ENCODE measurements around the gene RAD51B.
"Not testable (repeated sequence)": the region's sequence is repeated elsewhere in the genome, so short reads cannot be mapped to it uniquely, and the experiment has no call there.

RAD51B gene

DNA sequence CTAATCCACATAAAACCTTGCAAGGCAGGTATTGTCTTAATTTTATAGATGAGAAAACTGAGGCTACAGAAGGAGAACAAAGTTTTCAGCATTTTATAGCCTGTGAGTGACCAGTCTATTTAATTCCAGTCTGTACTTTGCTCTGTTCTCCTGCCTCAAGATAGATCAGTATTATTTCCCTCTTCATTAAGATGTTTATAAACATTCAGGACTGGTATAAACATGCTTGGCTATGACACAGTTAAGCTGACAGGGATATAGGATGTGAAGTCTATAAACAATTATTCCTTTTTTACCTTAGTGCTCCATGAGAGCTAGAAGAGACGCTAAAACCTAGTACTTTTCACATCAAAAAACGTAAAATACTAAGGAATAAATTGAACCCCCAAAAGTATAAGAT is 287.3 kb downstream of the RAD51B start:
- Histone ChIP-seq H3K9ac (ENCODE audit: low read length) (no peak overlapping the region), H3K4me1 (ENCODE audit: control insufficient read depth, insufficient read depth, low read length) (peaks cover 26% of the 10 kb centered on the region), H3K36me3 (ENCODE audit: control insufficient read depth, insufficient read depth, low read length, severe bottlenecking) (no peaks in the 10 kb centered on the region), H3K27me3 (replicated peaks; ENCODE audit: control insufficient read depth, insufficient read depth, low read length) (no peaks in the 10 kb centered on the region), H3K9me3 (ENCODE audit: control insufficient read depth, low read length) (peaks cover 6% of the 10 kb centered on the region), H3K4me3 (ENCODE audit: low read length) (no peak overlapping the region)
- DNase-seq (ENCODE audit: low read depth), result no peak

GRCh38 chr14:68109132-68109900 is 289.7 kb downstream of the RAD51B start:
- H3K9ac ChIP-seq (ENCODE audit: low read length), result no peak overlapping the region
- no peaks in the 10 kb centered on the region for H3K27me3 ChIP-seq (replicated peaks; ENCODE audit: control insufficient read depth, insufficient read depth, low read length)
- no peaks in the 10 kb centered on the region for H3K36me3 ChIP-seq (ENCODE audit: control insufficient read depth, insufficient read depth, low read length, severe bottlenecking)
- no peaks in the 10 kb centered on the region for H3K9me3 ChIP-seq (ENCODE audit: control insufficient read depth, low read length)
- no peak overlapping the region for H3K4me3 ChIP-seq (ENCODE audit: low read length)
- DNase-seq (ENCODE audit: low read depth), result peak; percentile 45
- H3K4me1 ChIP-seq (ENCODE audit: control insufficient read depth, insufficient read depth, low read length), result peaks cover 23% of the 10 kb centered on the region

GRCh38 chr14:68111097-68111852 is 291.7 kb downstream of the RAD51B start:
- H3K27me3 ChIP-seq (replicated peaks; ENCODE audit: control insufficient read depth, insufficient read depth, low read length), result no peaks in the 10 kb centered on the region
- H3K4me3 ChIP-seq (ENCODE audit: low read length), result peak overlapping the region; percentile 29
- peaks cover 16% of the 10 kb centered on the region for H3K4me1 ChIP-seq (ENCODE audit: control insufficient read depth, insufficient read depth, low read length)
- H3K36me3 ChIP-seq (ENCODE audit: control insufficient read depth, insufficient read depth, low read length, severe bottlenecking), result no peaks in the 10 kb centered on the region
- DNase-seq (ENCODE audit: low read depth), result no peak
- peak overlapping the region; percentile 37 for H3K9ac ChIP-seq (ENCODE audit: low read length)
- no peaks in the 10 kb centered on the region for H3K9me3 ChIP-seq (ENCODE audit: control insufficient read depth, low read length)

- Histone ChIP-seq H3K27me3 (replicated peaks; ENCODE audit: control insufficient read depth, insufficient read depth, low read length) (no peaks in the 10 kb centered on the region), H3K9ac (ENCODE audit: low read length) (no peak overlapping the region), H3K4me1 (ENCODE audit: control insufficient read depth, insufficient read depth, low read length) (peaks cover 16% of the 10 kb centered on the region), H3K4me3 (ENCODE audit: low read length) (no peak overlapping the region), H3K9me3 (ENCODE audit: control insufficient read depth, low read length) (no peaks in the 10 kb centered on the region), H3K36me3 (ENCODE audit: control insufficient read depth, insufficient read depth, low read length, severe bottlenecking) (no peaks in the 10 kb centered on the region)
- no peak for DNase-seq (ENCODE audit: low read depth)
Observed at GRCh38 chr14:68111853-68112270, 292.3 kb downstream of the RAD51B start.

- no peak for DNase-seq (ENCODE audit: low read depth)
- Histone ChIP-seq H3K4me3 (ENCODE audit: low read length) (no peak overlapping the region), H3K36me3 (ENCODE audit: control insufficient read depth, insufficient read depth, low read length, severe bottlenecking) (no peaks in the 10 kb centered on the region), H3K4me1 (ENCODE audit: control insufficient read depth, insufficient read depth, low read length) (peaks cover 16% of the 10 kb centered on the region), H3K9ac (ENCODE audit: low read length) (no peak overlapping the region), H3K9me3 (ENCODE audit: control insufficient read depth, low read length) (no peaks in the 10 kb centered on the region), H3K27me3 (replicated peaks; ENCODE audit: control insufficient read depth, insufficient read depth, low read length) (no peaks in the 10 kb centered on the region)
Observed at GRCh38 chr14:68112442-68112841, 292.9 kb downstream of the RAD51B start.

DNA sequence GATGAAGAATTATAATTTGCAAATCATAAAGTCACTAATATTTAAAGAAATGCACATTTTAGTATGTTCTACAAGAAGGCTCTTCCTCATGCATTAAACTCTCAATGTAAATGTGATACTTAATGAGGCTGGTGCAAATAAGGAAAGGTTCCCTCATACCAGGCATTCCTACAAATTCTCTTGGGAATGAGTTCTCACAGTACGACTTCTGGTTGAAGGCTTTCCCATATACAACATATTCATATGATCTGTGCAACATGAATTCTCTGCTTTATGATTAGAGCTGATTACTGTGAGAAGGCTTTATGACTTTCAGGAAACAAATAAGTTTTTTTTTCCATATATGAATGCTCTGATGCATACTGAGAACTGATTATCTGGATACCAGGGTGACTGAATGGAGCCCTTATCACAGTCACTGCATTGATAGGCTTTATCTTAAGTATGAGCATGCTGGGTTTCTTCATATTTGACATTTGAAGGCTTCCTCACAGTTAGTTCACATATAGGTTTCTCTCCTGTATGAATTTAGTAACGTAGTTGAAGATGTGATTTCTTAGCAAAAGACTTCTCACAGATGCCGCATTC is 293.9 kb downstream of the RAD51B start:
- H3K4me1 ChIP-seq (ENCODE audit: control insufficient read depth, insufficient read depth, low read length), result peaks cover 16% of the 10 kb centered on the region
- no peak overlapping the region for H3K4me3 ChIP-seq (ENCODE audit: low read length)
- H3K36me3 ChIP-seq (ENCODE audit: control insufficient read depth, insufficient read depth, low read length, severe bottlenecking), result no peaks in the 10 kb centered on the region
- H3K9me3 ChIP-seq (ENCODE audit: control insufficient read depth, low read length), result no peaks in the 10 kb centered on the region
- H3K27me3 ChIP-seq (replicated peaks; ENCODE audit: control insufficient read depth, insufficient read depth, low read length), result no peaks in the 10 kb centered on the region
- peak; percentile 42 for DNase-seq (ENCODE audit: low read depth)
- no peak overlapping the region for H3K9ac ChIP-seq (ENCODE audit: low read length)

DNA sequence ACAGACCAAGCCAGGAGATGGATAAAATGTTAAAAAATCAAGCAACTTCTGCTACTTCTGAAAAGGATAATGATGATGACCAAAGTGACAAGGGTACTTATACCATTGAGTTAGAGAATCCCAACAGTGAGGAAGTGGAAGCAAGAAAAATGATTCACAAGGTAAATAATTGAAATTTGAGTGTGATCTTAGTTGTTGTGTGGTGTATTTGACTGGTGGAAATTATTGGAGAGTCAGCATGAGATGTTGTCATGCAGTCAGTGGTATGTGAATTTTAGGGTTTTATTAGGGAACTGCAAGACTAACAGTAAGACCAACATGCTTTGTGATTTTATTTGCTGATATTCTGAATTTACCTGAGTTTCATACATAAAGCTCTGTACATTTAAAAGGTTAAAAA is 296.4 kb downstream of the RAD51B start:
- DNase-seq (ENCODE audit: low read depth); H3K36me3 ChIP-seq (ENCODE audit: control insufficient read depth, insufficient read depth, low read length, severe bottlenecking); H3K9ac ChIP-seq (ENCODE audit: low read length); H3K9me3 ChIP-seq (ENCODE audit: control insufficient read depth, low read length); H3K4me3 ChIP-seq (ENCODE audit: low read length); H3K27me3 ChIP-seq (replicated peaks; ENCODE audit: control insufficient read depth, insufficient read depth, low read length); H3K4me1 ChIP-seq (ENCODE audit: control insufficient read depth, insufficient read depth, low read length): not testable (repeated sequence)

DNA sequence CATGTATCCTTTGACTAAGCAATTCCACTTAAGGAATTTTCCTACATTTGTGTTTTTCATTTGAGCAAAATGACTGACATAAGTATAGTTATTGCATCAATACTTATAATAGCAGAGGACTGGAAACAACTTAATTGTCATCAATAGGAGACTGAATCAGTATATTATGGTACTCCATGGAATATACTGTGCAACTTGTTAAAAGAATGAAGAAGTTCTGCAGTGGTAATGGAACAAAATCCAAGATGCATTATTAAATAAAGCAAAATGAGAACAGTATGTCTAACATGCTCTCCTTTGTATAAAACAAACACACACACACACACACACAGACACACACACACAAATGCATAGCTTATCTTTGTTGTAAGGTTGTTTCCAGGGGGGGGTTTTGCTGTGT is 303.1 kb downstream of the RAD51B start:
- Histone ChIP-seq H3K9me3 (ENCODE audit: control insufficient read depth, low read length) (no peaks in the 10 kb centered on the region), H3K4me1 (ENCODE audit: control insufficient read depth, insufficient read depth, low read length) (peaks cover 10% of the 10 kb centered on the region), H3K4me3 (ENCODE audit: low read length) (no peak overlapping the region), H3K9ac (ENCODE audit: low read length) (no peak overlapping the region), H3K27me3 (replicated peaks; ENCODE audit: control insufficient read depth, insufficient read depth, low read length) (no peaks in the 10 kb centered on the region), H3K36me3 (ENCODE audit: control insufficient read depth, insufficient read depth, low read length, severe bottlenecking) (no peaks in the 10 kb centered on the region)
- no peak for DNase-seq (ENCODE audit: low read depth)

DNA sequence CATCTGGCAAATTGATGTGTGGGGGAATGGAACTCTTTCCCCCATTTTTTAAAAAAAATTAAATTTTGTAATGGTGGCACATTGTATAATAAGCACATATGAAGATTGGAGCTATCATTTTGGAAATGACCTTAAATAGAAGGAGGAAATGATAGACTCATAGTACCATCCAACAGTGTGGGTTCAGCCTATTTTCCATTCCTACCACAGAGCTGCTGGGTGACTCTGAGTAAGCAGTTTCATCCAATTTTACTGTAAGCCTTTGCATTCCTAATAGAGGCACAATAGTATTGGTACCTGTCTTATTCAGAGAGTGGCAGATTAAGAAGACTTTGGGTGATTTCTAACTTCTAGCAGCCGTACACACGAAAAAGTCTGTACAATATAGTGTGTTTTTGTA is 304.5 kb downstream of the RAD51B start:
- no peak for DNase-seq (ENCODE audit: low read depth)
- Histone ChIP-seq H3K4me3 (ENCODE audit: low read length) (no peak overlapping the region), H3K27me3 (replicated peaks; ENCODE audit: control insufficient read depth, insufficient read depth, low read length) (no peaks in the 10 kb centered on the region), H3K9ac (ENCODE audit: low read length) (no peak overlapping the region), H3K9me3 (ENCODE audit: control insufficient read depth, low read length) (no peaks in the 10 kb centered on the region), H3K4me1 (ENCODE audit: control insufficient read depth, insufficient read depth, low read length) (peaks cover 10% of the 10 kb centered on the region), H3K36me3 (ENCODE audit: control insufficient read depth, insufficient read depth, low read length, severe bottlenecking) (no peaks in the 10 kb centered on the region)

- DNase-seq (ENCODE audit: low read depth), result peak; percentile 59
- Histone ChIP-seq H3K27me3 (replicated peaks; ENCODE audit: control insufficient read depth, insufficient read depth, low read length) (no peaks in the 10 kb centered on the region), H3K9ac (ENCODE audit: low read length) (peak overlapping the region; percentile 20), H3K36me3 (ENCODE audit: control insufficient read depth, insufficient read depth, low read length, severe bottlenecking) (no peaks in the 10 kb centered on the region), H3K4me1 (ENCODE audit: control insufficient read depth, insufficient read depth, low read length) (peaks cover 10% of the 10 kb centered on the region), H3K4me3 (ENCODE audit: low read length) (peak overlapping the region; percentile 35), H3K9me3 (ENCODE audit: control insufficient read depth, low read length) (no peaks in the 10 kb centered on the region)
Observed at GRCh38 chr14:68124979-68125731, 305.6 kb downstream of the RAD51B start.

DNA sequence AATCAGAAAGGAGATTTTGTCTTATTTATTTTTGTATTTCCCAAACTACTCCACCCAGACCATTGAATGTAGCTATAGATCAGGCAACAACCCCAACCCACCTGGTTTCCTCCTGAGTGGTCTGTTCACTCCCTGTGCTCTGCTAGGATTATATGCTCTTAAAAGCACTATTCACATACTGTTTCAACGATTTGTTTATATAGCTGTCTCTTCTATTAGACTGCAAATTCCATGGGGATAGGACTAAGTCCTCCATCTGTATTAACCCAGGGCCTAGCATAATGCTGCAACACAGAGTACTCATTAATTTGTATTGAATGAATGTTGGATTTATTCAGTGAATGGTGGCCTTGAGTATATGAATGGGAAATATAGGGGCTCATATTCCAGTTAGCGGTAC is 307.6 kb downstream of the RAD51B start:
- no peak for DNase-seq (ENCODE audit: low read depth)
- H3K9ac ChIP-seq (ENCODE audit: low read length), result no peak overlapping the region
- no peaks in the 10 kb centered on the region for H3K36me3 ChIP-seq (ENCODE audit: control insufficient read depth, insufficient read depth, low read length, severe bottlenecking)
- H3K9me3 ChIP-seq (ENCODE audit: control insufficient read depth, low read length), result no peaks in the 10 kb centered on the region
- H3K4me1 ChIP-seq (ENCODE audit: control insufficient read depth, insufficient read depth, low read length), result peaks cover 16% of the 10 kb centered on the region
- no peaks in the 10 kb centered on the region for H3K27me3 ChIP-seq (replicated peaks; ENCODE audit: control insufficient read depth, insufficient read depth, low read length)
- H3K4me3 ChIP-seq (ENCODE audit: low read length), result no peak overlapping the region
